Glutamatergic neuron (in vitro differentiated cells): Measurements from ENCODE around the gene SIK3. TPM values are rescaled to one million over a fixed set of nuclear protein-coding genes. Genes with fewer than 3 reads are reported as not detected.

ENCODE experiments used
- DNase-seq: peaks from one replicate; pipeline ENCODE4 v3.0.0; 2022
- H3K27ac Mint-ChIP-seq: one replicate; pipeline ENCODE4 v1.8.0; 2020; ENCODE audit warnings: mild to moderate bottlenecking, mixed read lengths, inconsistent platforms; ENCODE audit not compliant: unreplicated experiment
- H3K27me3 Mint-ChIP-seq: one replicate; pipeline ENCODE4 v1.8.0; 2020; ENCODE audit warnings: mild to moderate bottlenecking, moderate library complexity, mixed read lengths, inconsistent platforms; ENCODE audit not compliant: unreplicated experiment
- H3K36me3 Mint-ChIP-seq: one replicate; pipeline ENCODE4 v1.8.0; 2020; ENCODE audit warnings: mild to moderate bottlenecking, mixed read lengths, inconsistent platforms; ENCODE audit not compliant: unreplicated experiment
- H3K4me1 Mint-ChIP-seq: one replicate; pipeline ENCODE4 v1.8.0; 2020; ENCODE audit warnings: mild to moderate bottlenecking, low read depth, mixed read lengths, inconsistent platforms; ENCODE audit not compliant: unreplicated experiment
- H3K4me3 Mint-ChIP-seq: one replicate; pipeline ENCODE4 v1.8.0; 2020; ENCODE audit warnings: mild to moderate bottlenecking, mixed read lengths, inconsistent platforms; ENCODE audit not compliant: unreplicated experiment
- H3K9me3 Mint-ChIP-seq: one replicate; pipeline ENCODE4 v1.8.0; 2020; ENCODE audit warnings: mild to moderate bottlenecking, moderate library complexity, mixed read lengths, inconsistent platforms; ENCODE audit not compliant: unreplicated experiment
- total RNA-seq: library from RNA; stranded (reverse); fragmentation: NEBNext Ultra II Directional; extraction: Animal tissue kit (Norgen Biotek cat#: 25700); gene quantifications from one replicate; pipeline ENCODE4 v1.2.1, GENCODE V29; 2021; ENCODE audit not compliant: unreplicated experiment
- TF ChIP-seq, protein P1 (sequence below): fragments of 200-600 bp; sonication (generic); IDR thresholded peaks from one replicate; pipeline ENCODE4 v1.5.0; 2021; ENCODE audit not compliant: partially characterized antibody, unreplicated experiment

The SIK3 gene
- total RNA-seq, 1 donor from 2014 or later, result 22.2 TPM

GRCh38 chr11:116867619-116868018 lies 230.6 kb downstream of the SIK3 start:
- no peaks in the 10 kb centered on the region for H3K27me3 Mint-ChIP-seq
- no peak for DNase-seq
- H3K36me3 Mint-ChIP-seq, result no peaks in the 10 kb centered on the region
- H3K9me3 Mint-ChIP-seq, result peaks cover 1% of the 10 kb centered on the region
- H3K4me3 Mint-ChIP-seq, result no peak overlapping the region
- H3K4me1 Mint-ChIP-seq, result no peaks in the 10 kb centered on the region
- no peak overlapping the region for H3K27ac Mint-ChIP-seq
- TF ChIP-seq, protein P1, sequence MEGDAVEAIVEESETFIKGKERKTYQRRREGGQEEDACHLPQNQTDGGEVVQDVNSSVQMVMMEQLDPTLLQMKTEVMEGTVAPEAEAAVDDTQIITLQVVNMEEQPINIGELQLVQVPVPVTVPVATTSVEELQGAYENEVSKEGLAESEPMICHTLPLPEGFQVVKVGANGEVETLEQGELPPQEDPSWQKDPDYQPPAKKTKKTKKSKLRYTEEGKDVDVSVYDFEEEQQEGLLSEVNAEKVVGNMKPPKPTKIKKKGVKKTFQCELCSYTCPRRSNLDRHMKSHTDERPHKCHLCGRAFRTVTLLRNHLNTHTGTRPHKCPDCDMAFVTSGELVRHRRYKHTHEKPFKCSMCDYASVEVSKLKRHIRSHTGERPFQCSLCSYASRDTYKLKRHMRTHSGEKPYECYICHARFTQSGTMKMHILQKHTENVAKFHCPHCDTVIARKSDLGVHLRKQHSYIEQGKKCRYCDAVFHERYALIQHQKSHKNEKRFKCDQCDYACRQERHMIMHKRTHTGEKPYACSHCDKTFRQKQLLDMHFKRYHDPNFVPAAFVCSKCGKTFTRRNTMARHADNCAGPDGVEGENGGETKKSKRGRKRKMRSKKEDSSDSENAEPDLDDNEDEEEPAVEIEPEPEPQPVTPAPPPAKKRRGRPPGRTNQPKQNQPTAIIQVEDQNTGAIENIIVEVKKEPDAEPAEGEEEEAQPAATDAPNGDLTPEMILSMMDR, result no peak

- Mint-ChIP-seq H3K9me3 (no peaks in the 10 kb centered on the region), H3K27ac (no peak overlapping the region), H3K4me3 (no peak overlapping the region), H3K27me3 (no peaks in the 10 kb centered on the region), H3K36me3 (no peaks in the 10 kb centered on the region), H3K4me1 (no peaks in the 10 kb centered on the region)
- TF ChIP-seq, protein P1, result no peak
- no peak for DNase-seq
Measured at GRCh38 chr11:116866804-116867455, 231.3 kb downstream of the SIK3 start.

DNA sequence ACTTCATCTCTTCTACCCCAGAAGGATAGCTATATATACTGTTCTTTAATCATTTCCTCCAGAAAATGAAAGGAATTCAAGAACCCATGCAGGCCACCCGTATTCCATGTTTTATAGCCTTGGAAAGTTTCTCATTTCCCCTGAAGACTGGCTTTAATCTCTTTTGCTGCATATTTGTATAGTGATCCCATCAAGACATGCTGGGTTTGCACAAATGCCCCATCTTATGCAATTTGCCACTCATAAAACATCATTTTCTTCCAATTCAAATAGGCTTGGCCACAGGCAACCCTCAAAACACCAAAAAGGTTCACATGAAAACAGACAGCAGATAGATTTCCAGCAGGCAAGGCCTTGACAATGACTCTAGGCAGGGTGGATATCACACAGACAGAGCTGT lies 232.5 kb downstream of the SIK3 start:
- H3K4me1 Mint-ChIP-seq, result peaks cover 3% of the 10 kb centered on the region
- H3K27me3 Mint-ChIP-seq, result no peaks in the 10 kb centered on the region
- H3K9me3 Mint-ChIP-seq, result no peaks in the 10 kb centered on the region
- no peak overlapping the region for H3K4me3 Mint-ChIP-seq
- H3K36me3 Mint-ChIP-seq, result no peaks in the 10 kb centered on the region
- no peak overlapping the region for H3K27ac Mint-ChIP-seq
- TF ChIP-seq, protein P1, result no peak
- DNase-seq, result no peak

DNA sequence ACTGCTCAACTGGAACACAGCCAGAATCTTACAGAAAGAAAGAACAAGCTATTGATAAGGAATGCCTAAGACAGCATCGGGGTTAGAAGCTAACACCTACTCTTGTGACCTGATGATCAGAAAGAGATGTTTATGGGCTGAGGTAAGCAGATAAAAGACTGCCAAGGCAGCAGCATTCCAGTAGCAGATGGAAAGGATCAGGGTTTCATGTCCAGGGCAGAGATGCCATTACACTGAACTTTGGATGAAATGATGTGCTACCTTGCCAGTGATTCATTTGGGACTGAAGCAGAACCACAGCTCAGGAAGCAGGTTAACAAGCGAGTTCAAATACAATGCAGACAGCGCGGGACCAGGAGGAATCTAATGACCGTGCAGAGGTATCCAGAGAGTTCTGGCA lies 233.7 kb downstream of the SIK3 start:
- Mint-ChIP-seq H3K36me3 (no peaks in the 10 kb centered on the region), H3K4me3 (no peak overlapping the region), H3K27me3 (no peaks in the 10 kb centered on the region), H3K4me1 (peaks cover 3% of the 10 kb centered on the region), H3K27ac (no peak overlapping the region), H3K9me3 (no peaks in the 10 kb centered on the region)
- no peak for DNase-seq
- TF ChIP-seq, protein P1, result no peak

- DNase-seq, result no peak
- Mint-ChIP-seq H3K4me1 (peaks cover 3% of the 10 kb centered on the region), H3K9me3 (no peaks in the 10 kb centered on the region), H3K36me3 (no peaks in the 10 kb centered on the region), H3K27ac (no peak overlapping the region), H3K27me3 (no peaks in the 10 kb centered on the region), H3K4me3 (no peak overlapping the region)
- TF ChIP-seq, protein P1, result no peak
Measured at GRCh38 chr11:116862951-116863350, 235.3 kb downstream of the SIK3 start.
